ENCODE measurements around the gene CCNI2.
A peak's percentile ranks its signal among the peaks of the same experiment; 100 is the strongest.

CCNI2 gene

DNA sequence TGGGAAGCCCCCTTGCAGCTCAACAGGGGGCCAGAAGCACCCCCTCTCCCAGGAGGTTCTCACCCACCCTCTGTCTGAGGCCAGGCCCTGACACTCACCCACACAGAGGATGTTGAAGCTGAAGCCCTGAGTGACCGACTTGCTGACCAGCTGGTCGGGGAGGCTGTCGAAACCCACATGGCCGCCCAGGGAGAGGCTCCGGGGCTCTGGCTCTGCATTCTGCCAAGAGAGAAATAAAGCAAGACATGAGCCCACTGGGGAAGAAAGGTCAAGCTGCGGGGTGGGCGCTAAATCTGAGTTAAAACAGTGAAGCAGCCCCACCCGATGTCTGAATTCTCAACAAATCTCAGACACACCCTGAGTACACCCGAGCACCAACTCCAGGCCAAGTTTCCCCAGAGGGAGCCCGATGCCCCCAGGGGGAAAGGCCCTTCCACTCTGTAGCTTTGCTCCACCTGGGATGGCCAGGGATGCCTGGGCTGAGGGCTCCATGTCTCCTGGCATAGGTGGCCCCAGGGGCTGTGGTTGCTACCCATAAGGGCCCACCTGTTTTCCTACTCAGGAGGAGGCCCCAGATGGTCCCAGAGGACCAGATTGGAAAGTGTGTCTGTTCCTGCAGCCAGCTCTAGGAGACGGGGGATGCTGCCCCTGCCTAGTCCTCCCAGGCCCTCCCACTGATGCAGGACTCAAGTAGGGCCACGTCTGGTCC is 18.2 kb downstream of the CCNI2 start:
- DNase-seq, result no peak

DNA sequence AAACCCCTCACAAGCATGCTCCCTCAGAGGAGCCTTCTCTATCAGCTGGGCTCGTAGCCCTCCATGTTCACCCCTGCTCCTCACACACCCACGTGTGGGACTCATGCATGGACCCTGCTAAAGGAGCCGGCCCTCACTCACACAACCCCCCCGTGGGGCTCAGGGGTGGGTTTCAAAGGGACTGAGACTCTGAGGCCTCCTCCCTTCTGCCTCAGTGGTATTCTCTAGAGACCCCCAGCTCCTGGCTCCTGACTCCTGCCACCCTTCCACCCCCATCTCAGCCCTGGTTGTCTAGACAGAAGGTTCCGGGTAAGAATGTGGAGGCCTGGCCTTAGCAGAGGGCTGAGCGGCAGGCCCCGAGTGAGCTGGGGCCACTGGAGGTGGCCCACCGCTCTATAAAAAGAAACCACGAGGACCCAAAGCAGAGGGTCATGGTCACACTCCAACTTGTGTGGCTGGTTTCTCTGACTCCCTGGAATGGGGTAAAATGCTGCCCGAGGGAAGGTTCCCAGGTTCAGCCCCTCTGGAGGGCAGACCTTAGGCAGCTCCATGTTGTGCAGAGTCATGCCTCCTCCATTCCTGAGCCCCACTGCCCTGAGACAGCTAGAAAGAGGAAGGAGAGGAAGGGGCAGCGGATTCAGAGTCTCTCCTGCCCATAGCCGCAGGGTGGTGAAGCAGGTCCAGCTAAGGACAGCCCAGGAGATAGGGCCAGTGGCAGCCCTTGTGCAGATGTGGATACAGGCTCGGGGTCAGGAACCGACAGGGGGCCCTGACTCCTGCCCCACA is 19.0 kb downstream of the CCNI2 start:
- no peak for DNase-seq

DNA sequence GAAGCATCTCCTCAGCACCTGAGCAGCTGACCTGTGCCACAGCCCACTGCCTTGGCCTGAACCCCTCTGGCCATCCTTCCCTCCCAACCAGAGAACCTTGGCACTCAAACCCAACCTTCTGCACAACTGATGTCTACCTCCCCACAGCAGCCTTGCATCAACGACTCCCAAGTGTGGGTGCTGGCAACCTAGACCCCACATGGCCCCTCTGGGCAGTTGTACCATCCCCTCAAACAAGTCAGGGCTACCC is 19.5 kb downstream of the CCNI2 start:
- DNase-seq, result no peak

DNA sequence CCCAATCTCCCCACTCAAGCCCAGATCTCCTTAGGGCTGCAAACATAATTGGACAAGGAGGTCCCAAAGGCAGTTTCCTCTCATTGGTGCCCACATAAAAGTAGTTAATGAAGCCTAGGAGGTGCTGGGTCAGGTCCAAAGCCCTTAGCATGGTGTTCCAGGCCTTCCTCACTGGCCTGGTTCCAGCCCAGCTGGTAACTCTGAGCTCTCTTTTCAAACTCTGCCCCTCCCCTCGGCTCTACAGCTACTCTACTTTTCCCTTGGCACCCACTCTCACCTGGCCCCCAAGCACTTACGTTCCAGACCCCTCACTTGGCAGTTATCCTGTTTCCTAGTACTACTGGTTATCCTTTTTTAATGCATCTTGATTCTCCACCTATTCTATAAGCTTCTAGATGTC is 19.9 kb downstream of the CCNI2 start:
- no peak for DNase-seq

DNA sequence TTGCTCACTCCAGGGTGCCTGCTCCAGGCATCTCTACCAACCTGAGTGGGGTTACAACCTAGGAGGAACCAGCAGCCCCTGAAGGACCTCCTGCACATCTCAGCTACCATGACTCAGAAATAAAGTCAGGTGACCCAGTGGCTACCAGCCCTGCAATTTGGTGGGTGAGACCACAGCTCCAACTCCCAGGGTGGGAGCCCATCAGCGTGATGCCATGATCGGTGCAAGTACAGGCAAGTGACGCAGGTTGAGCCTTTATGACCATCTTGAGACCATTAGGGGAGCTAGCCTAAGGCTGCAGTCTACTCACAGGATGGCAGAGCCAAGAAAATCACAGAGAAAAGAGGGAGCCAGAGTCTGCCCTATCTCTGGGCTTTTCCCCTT is 21.3 kb downstream of the CCNI2 start:
- DNase-seq, result no peak

DNA sequence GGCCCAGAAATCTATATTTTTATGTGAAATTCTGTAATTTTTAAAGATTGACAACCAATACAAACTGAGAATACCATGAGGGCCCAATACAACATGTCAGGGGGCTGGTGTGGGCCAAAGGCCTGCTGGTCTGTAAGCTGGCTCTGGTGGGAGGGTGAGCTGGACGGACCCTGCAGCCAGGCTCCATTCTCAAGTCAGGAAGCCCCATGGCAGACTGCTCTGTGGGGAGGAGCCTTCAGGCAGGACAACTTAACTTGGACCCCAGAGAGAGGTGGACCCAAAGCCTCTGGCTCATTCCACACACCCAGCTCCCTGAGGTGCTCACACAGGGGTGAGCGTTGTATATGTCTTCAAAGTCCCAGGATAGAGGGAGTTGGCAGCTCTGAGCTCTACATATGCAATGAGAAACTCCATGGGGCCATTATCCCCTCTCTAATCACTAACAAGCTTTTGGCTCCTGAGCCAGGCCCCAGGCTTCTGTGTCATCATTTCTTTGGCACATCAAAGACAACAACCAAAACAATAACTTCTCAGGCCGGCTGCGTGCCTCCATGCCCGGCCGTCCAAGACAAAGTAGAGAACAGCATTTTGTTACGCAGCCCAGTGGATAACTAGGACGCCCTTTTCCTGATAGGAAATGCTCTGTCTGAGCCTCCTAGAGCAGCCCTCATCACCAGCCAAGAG is 23.4 kb downstream of the CCNI2 start:
- DNase-seq, result no peak

DNA sequence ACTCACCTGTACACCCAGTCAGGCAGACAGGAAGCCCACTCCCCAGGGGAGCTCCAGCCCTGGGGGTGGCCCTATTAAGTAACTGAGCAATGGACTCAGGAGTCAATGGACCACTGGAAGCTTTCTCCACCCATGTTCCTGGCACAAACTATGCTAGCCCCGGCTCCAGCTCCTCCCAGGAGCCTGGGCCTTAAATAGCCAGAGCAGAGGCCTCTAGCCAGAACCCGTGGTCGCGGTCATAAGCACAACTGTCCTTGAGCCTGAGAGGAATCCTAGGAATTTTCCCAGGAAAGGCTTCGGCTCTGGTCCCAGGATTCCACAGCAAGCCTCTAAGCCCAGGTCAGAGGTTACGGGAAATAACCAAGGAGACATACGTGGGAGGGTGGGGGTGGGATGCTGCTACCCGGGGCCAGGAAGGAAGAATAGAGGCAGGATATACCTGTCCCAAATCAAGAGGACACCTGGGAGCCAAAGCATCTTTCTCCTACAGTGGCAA is 24.3 kb downstream of the CCNI2 start:
- no peak for DNase-seq

DNA sequence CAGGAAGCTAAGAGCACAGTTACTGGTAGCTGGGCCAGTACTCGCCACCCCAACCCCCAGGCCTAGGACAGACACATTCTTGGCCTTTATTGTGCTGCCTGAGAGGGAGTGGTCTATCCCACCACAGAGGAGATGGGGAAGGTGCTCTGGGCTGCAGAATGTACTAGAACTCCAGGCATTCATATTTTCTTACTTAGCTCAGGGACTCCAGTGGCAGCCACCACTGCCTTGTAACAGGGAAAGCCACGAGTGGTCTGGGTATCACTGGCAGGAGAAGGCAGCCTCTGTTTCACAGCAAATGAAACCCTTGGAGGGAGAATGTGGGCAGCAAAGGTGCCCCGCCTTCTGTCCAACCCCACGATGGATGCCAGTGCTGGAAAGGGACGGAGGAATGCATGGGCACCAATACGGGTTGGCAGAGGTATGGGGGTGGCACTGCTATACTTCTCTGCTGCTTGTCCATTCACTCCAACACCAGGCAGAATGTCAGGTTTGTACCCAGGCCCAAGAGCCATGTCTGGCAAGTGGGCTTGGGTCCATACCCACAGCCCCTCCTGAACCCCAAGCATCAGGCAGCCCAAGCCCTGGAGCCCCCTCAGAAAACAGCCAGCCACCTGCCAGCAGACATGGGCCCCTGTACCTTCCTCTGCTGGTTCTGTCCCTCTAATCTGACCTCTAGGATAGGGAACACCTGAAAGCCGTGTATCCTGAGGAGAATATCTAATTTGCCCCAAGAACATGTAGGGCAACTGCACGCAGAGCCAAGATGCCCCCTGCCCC is 25.3 kb downstream of the CCNI2 start:
- DNase-seq, result no peak

DNA sequence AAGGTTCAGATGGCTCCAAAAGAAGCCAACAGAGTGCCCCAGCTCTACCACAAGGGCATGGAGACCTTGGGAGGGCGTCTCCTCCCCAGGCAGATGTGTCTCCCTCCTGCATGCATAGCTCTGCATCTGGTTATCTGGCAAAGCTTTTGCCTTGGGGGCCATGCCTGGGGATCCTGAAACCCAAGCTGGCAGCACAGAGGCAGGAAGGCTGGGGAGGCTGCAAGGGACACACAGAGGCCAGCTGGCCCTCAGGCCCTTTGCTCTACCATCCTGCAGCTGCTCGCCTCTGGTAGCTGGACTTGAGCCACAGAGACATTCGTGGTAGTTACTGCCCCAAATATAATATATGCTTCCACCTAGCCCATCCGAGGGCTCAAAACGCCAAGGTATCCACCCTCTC is 25.9 kb downstream of the CCNI2 start:
- no peak for DNase-seq

DNA sequence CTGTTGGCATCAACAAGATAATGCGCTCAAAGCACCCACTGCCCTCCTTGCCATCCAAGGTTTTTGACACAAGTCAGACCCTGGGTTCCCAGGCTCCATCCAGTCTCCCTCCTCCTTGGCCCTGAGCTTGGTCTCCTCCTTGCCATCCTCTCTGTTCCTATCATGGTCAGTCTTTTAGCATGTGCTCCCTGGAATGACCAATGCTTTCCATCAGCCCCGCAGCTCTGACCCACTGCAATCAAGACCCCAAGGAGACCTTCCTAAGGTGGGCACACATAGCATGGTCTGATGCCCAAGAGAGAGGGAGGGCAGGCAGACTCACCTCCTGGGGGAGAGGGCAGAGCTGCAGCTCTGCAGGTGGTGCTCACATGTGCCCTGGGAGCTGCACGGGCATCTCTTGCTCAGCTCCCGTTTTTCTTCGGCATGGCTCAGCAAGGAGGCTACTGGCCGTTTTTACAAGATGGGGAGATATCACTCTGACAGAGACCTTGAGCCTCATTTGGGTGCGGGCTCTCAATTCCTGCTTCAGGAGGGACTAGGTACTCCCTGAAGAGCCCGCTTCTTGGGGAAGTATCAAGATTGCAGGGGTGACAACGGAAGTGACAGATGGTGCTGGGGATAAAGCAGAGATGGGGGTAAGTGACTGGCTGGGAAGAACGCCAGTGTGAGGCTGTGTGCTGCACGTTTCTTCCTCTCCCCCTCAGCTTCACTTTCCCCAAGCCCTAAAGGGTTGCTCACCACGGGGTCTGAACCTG is 26.6 kb downstream of the CCNI2 start:
- no peak for DNase-seq

DNA sequence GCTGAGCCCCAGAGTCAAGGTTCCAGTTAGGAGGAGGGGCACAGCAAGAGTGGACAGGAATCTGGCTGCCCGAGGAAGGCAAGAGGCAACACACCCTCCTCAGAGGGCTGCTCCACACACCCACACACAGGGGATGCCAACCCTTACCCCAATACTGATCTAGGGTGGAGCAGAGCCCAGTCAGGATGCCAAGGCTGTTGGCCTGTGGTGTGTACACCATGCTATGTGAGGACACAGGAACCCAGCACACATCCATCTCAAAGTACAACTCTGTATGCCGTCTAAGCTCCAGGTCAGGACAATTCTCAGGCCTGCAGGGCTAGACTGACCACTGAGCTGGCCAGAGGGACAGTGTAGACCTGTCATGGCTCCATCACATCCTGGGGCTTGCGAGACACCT is 27.2 kb downstream of the CCNI2 start:
- no peak for DNase-seq

DNA sequence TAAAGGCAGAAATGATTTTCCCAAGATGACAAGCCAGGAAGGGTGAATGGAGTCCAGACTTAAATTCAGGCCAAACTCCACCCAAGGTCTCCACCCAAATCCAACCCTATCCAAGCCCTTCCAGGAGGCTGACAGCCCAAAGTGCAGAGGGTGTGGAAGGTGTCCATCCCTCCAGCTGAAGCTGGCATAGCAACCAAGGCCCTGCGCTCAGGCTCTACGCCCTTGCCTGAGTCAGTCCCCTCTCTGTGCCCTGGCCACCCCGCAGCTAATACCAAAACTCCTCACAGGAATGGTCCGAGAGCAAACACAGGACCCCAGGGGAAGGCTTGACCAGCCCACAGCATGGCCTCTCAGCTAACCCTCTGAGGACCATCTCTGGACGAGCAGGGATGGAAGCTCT is 27.7 kb downstream of the CCNI2 start:
- DNase-seq, result no peak

DNA sequence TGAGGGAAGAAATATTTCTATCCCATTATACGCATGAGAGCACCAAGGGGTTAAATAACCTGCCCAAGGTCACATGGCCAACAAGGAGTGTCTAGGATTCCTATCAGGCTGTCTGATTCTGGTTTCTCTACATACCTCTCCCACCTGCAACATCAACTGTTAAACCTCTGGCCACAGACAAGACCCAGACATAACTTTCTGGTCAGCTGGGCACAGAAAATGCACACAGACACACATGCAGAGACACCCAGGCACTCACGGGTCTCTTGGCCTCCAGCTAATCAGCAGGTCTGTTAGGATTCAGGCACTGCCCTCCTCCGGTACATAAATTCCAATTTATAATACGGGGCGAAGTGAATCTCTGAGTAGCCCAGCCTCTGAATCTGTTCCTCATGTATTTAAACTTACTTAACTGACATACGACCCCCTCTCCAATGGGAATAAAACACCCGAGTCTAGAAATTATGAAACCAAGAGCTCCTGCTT is 28.3 kb downstream of the CCNI2 start:
- peak; percentile 33 for DNase-seq

DNA sequence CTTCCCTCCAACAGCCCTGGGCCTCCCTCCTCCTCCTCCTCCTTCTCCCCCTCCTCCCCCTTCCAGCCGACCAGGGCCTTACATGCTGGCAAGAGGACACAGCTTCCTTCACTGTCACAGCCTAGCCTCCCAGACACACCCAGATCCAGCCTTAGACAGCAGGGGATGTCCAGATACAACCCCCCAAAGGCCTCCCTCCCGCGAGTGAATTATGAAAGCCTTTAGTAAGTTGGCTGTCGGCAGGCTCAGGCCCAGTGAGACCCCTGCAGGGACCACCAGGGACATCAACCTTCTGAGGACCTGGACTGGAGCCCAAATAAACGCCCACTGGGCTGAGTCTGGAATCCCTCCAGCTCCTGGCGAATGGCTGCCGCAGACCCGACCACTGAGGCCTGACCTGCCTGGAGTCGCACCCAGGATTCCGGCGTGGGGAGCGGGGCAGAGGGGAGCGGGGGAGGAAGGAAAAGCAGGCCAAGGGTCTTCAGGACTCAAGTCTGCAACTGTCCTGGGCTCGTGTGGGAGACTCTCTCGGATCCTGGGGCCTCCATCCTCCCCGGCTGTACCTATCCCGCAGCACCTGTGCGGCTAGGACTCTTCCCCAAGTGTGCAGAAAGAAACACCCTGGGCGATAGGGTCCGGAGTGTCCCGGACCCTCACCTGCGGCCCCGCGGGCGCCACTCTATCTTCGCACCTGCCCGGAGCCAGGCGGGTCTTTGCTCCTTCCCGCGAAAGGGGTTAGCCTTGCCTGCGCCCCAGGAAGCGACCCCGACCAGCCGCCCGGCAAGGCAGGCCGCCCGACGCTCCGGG is 29.1 kb downstream of the CCNI2 start:
- DNase-seq, result peak; percentile 69

DNA sequence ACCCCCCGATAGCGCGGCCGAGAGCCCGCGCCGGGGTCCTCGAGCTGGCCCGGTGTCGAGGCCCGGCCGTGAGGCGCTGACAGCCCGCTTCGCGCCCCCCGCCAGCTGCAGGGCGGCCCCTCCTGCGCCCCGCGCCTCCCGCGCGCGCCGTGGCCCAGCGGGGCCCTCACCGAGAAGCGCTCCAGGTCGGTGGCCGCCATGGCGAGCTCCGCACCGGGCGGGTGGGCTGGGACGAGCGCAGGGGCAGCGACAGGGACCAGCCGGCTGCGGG is 29.6 kb downstream of the CCNI2 start:
- DNase-seq, result no peak

DNA sequence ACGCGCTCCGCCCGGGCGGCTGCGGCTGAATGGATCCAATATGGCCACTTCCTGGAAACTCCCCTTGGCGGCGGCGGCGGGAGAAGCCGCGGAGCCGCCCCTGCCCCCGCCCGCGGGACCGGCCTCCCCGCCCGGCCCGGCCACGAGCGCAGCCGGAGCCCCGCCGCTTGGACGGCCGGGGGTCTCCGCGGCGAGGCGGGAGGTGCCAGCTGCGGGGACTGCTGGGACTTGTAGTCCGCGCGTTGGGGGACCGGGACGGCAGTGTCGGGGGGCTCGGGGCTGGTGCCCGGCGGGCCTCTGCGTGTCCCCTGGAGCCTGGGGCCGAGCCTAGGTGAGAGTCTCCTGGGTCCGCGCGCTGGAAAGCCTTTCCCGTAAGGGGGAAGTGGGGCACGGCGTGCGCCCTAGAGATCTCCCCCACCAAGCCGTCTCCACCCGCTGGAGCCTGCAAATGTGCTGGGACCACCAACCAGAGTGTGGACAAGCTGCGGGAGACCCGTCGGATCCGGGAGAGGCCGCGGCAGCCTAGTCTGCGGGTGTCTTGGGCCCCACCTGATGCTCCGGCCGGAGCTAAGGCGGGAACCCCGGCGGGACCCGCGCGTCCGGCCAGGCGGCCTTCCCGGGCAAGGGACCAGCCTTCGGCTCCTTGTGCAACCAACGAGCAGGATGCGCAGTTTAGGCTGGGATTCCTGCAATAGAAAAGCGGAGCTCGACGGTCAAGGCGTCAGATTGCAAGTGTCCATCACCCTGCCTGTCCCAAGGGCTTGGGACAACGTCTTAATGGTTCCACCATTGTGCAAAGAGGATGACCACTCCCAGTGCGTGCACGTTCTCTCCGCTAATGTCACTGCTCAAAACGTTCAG is 30.2 kb downstream of the CCNI2 start, which contains the start of gene SEPTIN8:
TSS of gene SEPTIN8 (minus strand) at position 31 of the 861 bp plus-strand sequence. CDS start 102 bp downstream, outside the sequence.
- peak; percentile 82 for DNase-seq

DNA sequence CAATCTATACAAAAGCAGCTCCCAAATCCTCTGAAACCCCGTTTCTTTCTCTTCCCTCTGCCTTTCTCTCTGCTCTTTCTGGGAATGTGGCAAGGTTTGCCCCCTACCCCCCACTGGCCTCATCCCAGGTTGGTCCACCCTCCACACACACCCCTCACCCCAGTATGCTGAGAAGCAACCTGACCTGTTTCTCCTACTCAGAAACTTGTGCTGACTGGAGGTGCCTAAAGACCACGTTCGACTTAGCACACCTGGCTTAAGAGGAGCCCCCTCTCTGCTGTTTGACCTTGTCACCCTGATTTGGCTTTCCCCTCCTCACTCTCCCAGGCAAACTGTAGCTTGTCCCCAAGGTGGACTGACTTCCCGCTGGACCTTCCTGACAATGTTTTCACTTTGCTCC is 30.9 kb downstream of the CCNI2 start:
- DNase-seq, result no peak

DNA sequence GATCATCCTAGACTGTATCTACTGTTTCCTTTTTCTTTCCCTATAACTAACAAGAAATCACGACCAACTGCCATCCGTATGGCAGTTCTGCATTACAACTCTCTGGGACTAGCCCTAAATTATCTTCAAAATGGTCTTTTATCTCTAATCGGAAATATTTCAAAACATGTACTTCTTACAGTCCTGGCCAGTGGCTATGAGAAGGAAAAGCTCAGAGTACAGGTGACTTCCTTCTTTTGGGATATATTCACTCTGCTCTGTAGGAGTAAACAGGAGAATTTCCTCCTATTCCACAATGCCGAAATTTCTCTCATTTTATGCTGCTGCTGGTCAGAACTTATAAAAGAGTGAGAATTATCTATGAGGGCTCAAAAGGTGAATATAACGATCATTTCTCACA is 31.6 kb downstream of the CCNI2 start:
- DNase-seq, result no peak

DNA sequence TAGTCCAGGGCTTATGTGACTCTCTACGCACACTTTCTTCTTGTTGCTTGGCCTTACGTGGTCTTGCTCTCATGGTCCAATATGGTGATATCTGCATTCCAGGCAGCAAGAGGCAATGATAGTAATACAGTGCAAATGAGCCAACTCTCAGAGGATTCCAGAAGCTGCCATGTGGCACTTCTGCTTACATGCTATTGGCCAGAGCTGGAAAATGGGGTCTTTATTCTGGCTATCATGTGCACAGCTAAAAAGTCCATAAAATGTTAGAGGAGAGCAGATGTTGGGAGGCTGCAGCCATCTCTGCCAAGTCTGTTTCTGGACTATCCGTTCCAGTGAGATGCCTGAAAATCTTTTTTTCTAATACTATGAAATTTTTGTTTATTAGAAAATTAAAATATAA is 32.7 kb downstream of the CCNI2 start:
- no peak for DNase-seq

DNA sequence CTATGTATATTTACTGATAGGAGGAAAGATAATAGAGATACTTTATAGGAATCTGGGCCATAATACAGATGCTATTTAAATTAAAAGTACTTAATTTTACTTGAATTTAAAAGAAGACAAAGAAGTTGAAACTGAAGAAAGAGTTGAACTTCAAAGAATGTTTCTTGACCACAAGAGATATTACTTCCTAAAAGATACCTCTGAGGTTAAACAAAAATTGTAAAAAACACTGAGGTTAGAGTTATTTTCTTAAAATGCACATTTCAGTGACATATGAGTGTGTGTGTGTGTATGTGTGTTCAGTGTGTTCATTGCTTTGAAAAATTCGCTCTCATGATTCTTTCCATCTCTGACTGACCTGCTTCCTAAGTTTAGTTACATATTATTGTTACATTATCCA is 33.4 kb downstream of the CCNI2 start:
- DNase-seq, result no peak
